Stomach (tissue), 9 donors: ENCODE results near the gene GRIK5. TPM values are rescaled to one million over a fixed set of nuclear protein-coding genes. Genes with fewer than 3 reads are reported as not detected.
"Not testable (repeated sequence)": the region's sequence is repeated elsewhere in the genome, so short reads cannot be mapped to it uniquely, and the experiment has no call there.

Experiments
- DNase-seq, 2 donors: peaks; one replicate each; pipeline versions ENCODE4 v3.0.0 to v3.0.0-alpha.2; 2013 to 2019
- H3K27ac ChIP-seq, 5 donors: fragments of 200-600 bp in 4 of 5; sonication (generic) in 4 of 5; one replicate each; pipeline ENCODE4 v1.5.1; 2013 to 2019; ENCODE audit warnings: mild to moderate bottlenecking in 1 of 5, moderate library complexity in 1 of 5
- H3K27me3 ChIP-seq, 3 donors: fragments of 200-600 bp; sonication (generic); one replicate each; pipeline ENCODE4 v1.5.1; 2017 to 2019; ENCODE audit warnings: mixed run types in 1 of 3
- H3K36me3 ChIP-seq, 4 donors: fragments of 200-600 bp; sonication (generic); 1 replicate in 3 of 4; 2 replicates in 1 of 4; pipeline ENCODE4 v1.5.1; 2016 to 2019
- H3K4me1 ChIP-seq, 4 donors: fragments of 200-600 bp; sonication (generic); one replicate each; pipeline ENCODE4 v1.5.1; 2016 to 2019
- H3K4me3 ChIP-seq, 4 donors: fragments of 200-600 bp; sonication (generic) in 3 of 4; one replicate each; pipeline ENCODE4 v1.5.1; 2016 to 2019; ENCODE audit warnings: mild to moderate bottlenecking in 1 of 4
- H3K9me3 ChIP-seq, 4 donors: fragments of 200-600 bp; sonication (generic); one replicate each; pipeline ENCODE4 v1.5.1; 2016 to 2019
- EP300 ChIP-seq: sonication (generic); formaldehyde crosslinking; IDR thresholded peaks from one replicate; pipeline ENCODE4 v1.6.1; 2017; ENCODE audit warnings: antibody characterized with exemption
- POLR2A ChIP-seq, 4 donors: fragments of 450-650 bp; IDR thresholded peaks; one replicate each; pipeline ENCODE4 v1.6.1; 2016; ENCODE audit warnings: antibody characterized with exemption in 4 of 4, control low read depth in 2 of 4, mild to moderate bottlenecking in 1 of 4, moderate library complexity in 1 of 4
- POLR2AphosphoS5 ChIP-seq, 3 donors: sonication (generic); formaldehyde crosslinking; IDR thresholded peaks; one replicate each; pipeline ENCODE4 v1.6.1; 2016; ENCODE audit warnings: antibody characterized with exemption in 3 of 3
- WGBS, 5 donors: extraction: QIAGEN DNeasy Blood & Tissue Kit in 3 of 5; methylation state at CpG; one replicate each; pipeline versions ENCODE4 v1.1.5 to v1.1.7; 2013 to 2018; 5-methylcytosine and 5-hydroxymethylcytosine counted together
- intact Hi-C: fragments of 100-400 bp; cut with DNase I; formaldehyde crosslinking; loops from one replicate; pipeline ENCODE4 v1.15.1; 2023; ENCODE audit warnings: low total_unique reads
- polyA plus RNA-seq, 3 donors: library from polyadenylated mRNA; stranded (reverse); fragments of 200-250 nt; gene quantifications; one replicate each; pipeline ENCODE4 v1.2.3, GENCODE V29; 2013
- total RNA-seq, 5 donors: library from RNA; depleted of rRNA; stranded (reverse); fragments of >200 nt; gene quantifications; one replicate each; pipeline versions ENCODE4 v1.1.0 to v1.2.3, GENCODE V29; 2014 to 2016
- TF ChIP-seq, protein P1 (sequence below), 7 experiments: fragments of 450-650 bp in 4 of 7; fragments of 200-600 bp in 3 of 7; sonication (generic) in 3 of 7; IDR thresholded peaks; one replicate each; pipeline ENCODE4 v1.5.1; 2016 to 2019; ENCODE audit warnings: antibody characterized with exemption in 7 of 7, control low read depth in 2 of 7, mild to moderate bottlenecking in 1 of 7
- donor health status: healthy with polysubstance abuse.
- donor health status: Bipolar disorder and iron deficiency.
- donor health status: healthy.

GRIK5 gene
- total and polyA plus RNA-seq, 8 donors, result 0.92 to 74.1 (median 4.2) TPM

GRCh38 chr19:42040031-42040430, 30.0 kb downstream of the GRIK5 start:
- DNase-seq, result no peak
- H3K27me3 ChIP-seq, result no peaks in the 10 kb centered on the region
- peaks cover 0 to 2% (median under 1%) of the 10 kb centered on the region in 4 donors for H3K4me1 ChIP-seq
- H3K36me3 ChIP-seq, result peaks cover 0 to 61% (median 13%) of the 10 kb centered on the region in 4 donors
- intact Hi-C loops, result no loop called here
- H3K4me3 ChIP-seq, result no peak overlapping the region
- H3K27ac ChIP-seq, result no peak overlapping the region
- no peak for TF ChIP-seq EP300
- TF ChIP-seq, protein P1, sequence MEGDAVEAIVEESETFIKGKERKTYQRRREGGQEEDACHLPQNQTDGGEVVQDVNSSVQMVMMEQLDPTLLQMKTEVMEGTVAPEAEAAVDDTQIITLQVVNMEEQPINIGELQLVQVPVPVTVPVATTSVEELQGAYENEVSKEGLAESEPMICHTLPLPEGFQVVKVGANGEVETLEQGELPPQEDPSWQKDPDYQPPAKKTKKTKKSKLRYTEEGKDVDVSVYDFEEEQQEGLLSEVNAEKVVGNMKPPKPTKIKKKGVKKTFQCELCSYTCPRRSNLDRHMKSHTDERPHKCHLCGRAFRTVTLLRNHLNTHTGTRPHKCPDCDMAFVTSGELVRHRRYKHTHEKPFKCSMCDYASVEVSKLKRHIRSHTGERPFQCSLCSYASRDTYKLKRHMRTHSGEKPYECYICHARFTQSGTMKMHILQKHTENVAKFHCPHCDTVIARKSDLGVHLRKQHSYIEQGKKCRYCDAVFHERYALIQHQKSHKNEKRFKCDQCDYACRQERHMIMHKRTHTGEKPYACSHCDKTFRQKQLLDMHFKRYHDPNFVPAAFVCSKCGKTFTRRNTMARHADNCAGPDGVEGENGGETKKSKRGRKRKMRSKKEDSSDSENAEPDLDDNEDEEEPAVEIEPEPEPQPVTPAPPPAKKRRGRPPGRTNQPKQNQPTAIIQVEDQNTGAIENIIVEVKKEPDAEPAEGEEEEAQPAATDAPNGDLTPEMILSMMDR (IDR thresholded peaks at IDR 0.05), result no peak
- no peak for TF ChIP-seq POLR2AphosphoS5 (IDR thresholded peaks at IDR 0.05)
- no peak for TF ChIP-seq POLR2A (IDR thresholded peaks at IDR 0.05)
- no peaks in the 10 kb centered on the region for H3K9me3 ChIP-seq

DNA sequence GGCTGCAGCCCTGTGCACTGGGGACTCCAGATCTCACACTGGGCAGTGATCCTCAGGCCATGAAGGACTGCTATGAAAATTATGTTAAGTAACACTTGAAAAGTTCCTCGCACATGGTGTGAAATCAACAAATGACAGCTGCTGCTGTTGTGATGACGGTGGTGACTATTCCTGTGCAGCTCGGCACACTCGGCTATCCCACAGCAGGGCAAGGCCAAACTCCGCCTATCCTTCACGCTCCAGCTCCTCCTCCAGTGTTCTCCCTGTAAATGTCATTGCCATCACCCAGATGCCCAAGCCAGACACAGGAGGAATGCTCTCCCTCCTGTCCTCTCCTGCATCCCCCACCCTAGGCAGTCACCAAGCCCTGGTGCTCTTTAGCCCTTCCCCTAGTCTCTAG, 31.3 kb downstream of the GRIK5 start:
- peaks cover 0 to 55% (median 11%) of the 10 kb centered on the region in 4 donors for H3K36me3 ChIP-seq

DNA sequence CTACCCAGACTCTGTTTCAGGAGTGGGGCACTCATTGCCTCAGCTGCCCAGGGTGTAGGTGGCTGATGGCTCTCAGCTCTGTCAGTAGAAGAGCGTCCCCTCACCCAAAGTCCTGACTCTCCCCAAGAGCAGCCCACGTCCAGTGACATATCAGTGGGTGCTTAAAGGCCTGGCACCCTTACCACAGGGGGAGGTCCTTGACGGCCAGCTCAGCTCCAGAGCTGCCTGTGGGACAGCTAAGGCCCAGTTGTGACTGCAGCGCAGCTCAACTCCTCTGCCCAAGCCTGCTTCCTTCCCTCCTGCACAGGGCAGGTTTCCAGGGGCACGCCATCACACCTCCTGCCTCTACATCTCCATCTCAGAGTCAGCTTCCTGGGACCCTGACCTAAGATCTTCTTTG, 32.4 kb downstream of the GRIK5 start:
- intact Hi-C loops, result no loop called here
- Histone ChIP-seq H3K27me3 (no peaks in the 10 kb centered on the region), H3K36me3 (peaks cover 0 to 55% (median 11%) of the 10 kb centered on the region in 4 donors), H3K4me3 (no peak overlapping the region), H3K4me1 (peaks cover 0 to 9% (median 2%) of the 10 kb centered on the region in 4 donors), H3K27ac (no peak overlapping the region), H3K9me3 (no peaks in the 10 kb centered on the region)
- 75 to 89% (median 80%) methylated on average over 4 to 5 of the region's 5 CpGs for WGBS, 5 donors
- no peak for DNase-seq
- no peak for TF ChIP-seq POLR2AphosphoS5 (IDR thresholded peaks at IDR 0.05)
- TF ChIP-seq EP300, result no peak
- no peak for TF ChIP-seq POLR2A (IDR thresholded peaks at IDR 0.05)
- TF ChIP-seq, protein P1 (IDR thresholded peaks at IDR 0.05), result no peak

More for the DNA sequence above, 31.3 kb downstream of the GRIK5 start:
- no peaks in the 10 kb centered on the region for H3K9me3 ChIP-seq
- H3K27ac ChIP-seq, result no peak overlapping the region
- H3K4me1 ChIP-seq, result peaks cover 0 to 9% (median 2%) of the 10 kb centered on the region in 4 donors
- no peak for DNase-seq
- H3K4me3 ChIP-seq, result no peak overlapping the region
- intact Hi-C loops, result no loop called here
- H3K27me3 ChIP-seq, result no peaks in the 10 kb centered on the region
- TF ChIP-seq POLR2A (IDR thresholded peaks at IDR 0.05) (no peak), POLR2AphosphoS5 (IDR thresholded peaks at IDR 0.05) (no peak), EP300 (no peak)
- 62 to 87% (median 79%) methylated on average over 6 of the region's 6 CpGs for WGBS, 5 donors

DNA sequence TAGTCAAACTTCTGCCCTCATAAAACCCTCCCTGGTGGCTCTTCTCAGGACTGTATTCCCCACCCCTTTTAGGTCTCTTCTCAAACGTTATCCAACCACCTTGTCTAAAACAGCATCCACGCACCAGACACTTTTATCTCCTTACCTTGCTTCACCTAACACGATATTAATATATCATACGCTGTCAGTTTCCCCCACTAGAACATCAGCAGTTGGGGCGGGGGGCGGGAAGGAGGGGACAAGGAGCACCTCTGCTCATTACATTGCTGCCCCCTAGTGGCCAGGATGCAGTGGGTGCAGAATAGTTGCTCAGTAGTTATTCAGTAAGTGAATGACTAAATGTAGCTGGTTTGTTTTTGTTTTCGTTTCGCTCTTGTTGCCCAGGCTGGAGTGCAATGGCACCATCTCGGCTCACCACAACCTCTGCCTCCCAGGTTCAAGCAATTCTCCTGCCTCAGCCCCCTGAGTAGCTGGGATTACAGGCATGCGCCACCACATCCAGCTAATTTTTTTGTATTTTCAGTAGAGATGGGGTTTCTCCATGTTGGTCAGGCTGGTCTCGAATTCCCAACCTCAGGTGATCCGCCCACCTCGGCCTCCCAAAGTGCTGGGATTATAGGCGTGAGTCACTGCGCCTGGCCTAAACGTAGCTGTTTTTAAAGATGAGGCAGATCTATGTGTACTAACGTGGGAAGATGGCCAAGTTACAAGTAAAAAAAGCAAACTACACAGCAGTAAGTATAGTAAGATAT, 35.2 kb downstream of the GRIK5 start:
- H3K27ac ChIP-seq, H3K27me3 ChIP-seq, intact Hi-C loops, H3K9me3 ChIP-seq: not testable (repeated sequence)
- DNase-seq, result peak; percentile 58 to 85
- TF ChIP-seq, protein P1 (IDR thresholded peaks at IDR 0.05), result peak in 5 of 7 experiments; percentile 54 to 89 (median 77)
- Histone ChIP-seq H3K4me3 (peak overlapping the region in 1 of 4 donors; percentile 10), H3K36me3 (peaks cover 0 to 27% (median 1%) of the 10 kb centered on the region in 4 donors), H3K4me1 (peaks cover 0 to 20% (median 2%) of the 10 kb centered on the region in 4 donors)
- WGBS, 5 donors, result 25 to 38% (median 33%) methylated on average over 17 of the region's 17 CpGs

GRCh38 chr19:42033413-42033812, 36.6 kb downstream of the GRIK5 start:
- intact Hi-C loops, result no loop called here

More at GRCh38 chr19:42033413-42033812, 36.6 kb downstream of the GRIK5 start:
- peaks cover 0 to 1% (median 0%) of the 10 kb centered on the region in 3 donors for H3K27me3 ChIP-seq
- WGBS, 5 donors, result 63 to 74% (median 68%) methylated on average over 5 of the region's 5 CpGs
- H3K4me1 ChIP-seq, result peaks cover 0 to 20% (median 2%) of the 10 kb centered on the region in 4 donors
- DNase-seq, result no peak
- TF ChIP-seq POLR2A (IDR thresholded peaks at IDR 0.05) (no peak), EP300 (no peak), POLR2AphosphoS5 (IDR thresholded peaks at IDR 0.05) (no peak)
- TF ChIP-seq, protein P1 (IDR thresholded peaks at IDR 0.05), result no peak
- peaks cover 0 to 19% (median 0%) of the 10 kb centered on the region in 4 donors for H3K36me3 ChIP-seq
- H3K9me3 ChIP-seq, result no peaks in the 10 kb centered on the region
- H3K27ac ChIP-seq, result no peak overlapping the region
- no peak overlapping the region for H3K4me3 ChIP-seq
